Tibial nerve (tissue), 4 donors: ENCODE data around the gene SLC24A3. TPM values are rescaled to one million over a fixed set of nuclear protein-coding genes. Genes with fewer than 3 reads are reported as not detected.
"Not testable (repeated sequence)": the region's sequence is repeated elsewhere in the genome, so short reads cannot be mapped to it uniquely, and the experiment has no call there.

Source experiments
- DNase-seq, 2 donors: peaks; one replicate each; pipeline ENCODE4 v3.0.0-alpha.2; 2019; ENCODE audit warnings: low spot score in 2 of 2
- H3K27ac ChIP-seq, 4 donors: fragments of 200-600 bp; sonication (generic) in 3 of 4; one replicate each; pipeline ENCODE4 v1.5.1; 2017 to 2019; ENCODE audit warnings: mild to moderate bottlenecking in 1 of 4
- H3K27me3 ChIP-seq, 2 donors: fragments of 200-600 bp; sonication (generic) in 1 of 2; one replicate each; pipeline versions ENCODE4 v1.5.1 to v1.6.0; 2017 to 2019
- H3K36me3 ChIP-seq, 3 donors: fragments of 200-600 bp; sonication (generic); one replicate each; pipeline ENCODE4 v1.5.1; 2018 to 2019
- H3K4me1 ChIP-seq, 4 donors: fragments of 200-600 bp; sonication (generic) in 3 of 4; one replicate each; pipeline ENCODE4 v1.5.1; 2017 to 2019
- H3K4me3 ChIP-seq, 4 donors: fragments of 200-600 bp; sonication (generic) in 3 of 4; one replicate each; pipeline ENCODE4 v1.5.1; 2017 to 2019; ENCODE audit warnings: mild to moderate bottlenecking in 1 of 4, moderate library complexity in 1 of 4
- H3K9me3 ChIP-seq, 4 donors: fragments of 200-600 bp; sonication (generic) in 3 of 4; one replicate each; pipeline ENCODE4 v1.5.1; 2017 to 2019
- EP300 ChIP-seq, 2 donors: sonication (generic); formaldehyde crosslinking; IDR thresholded peaks; one replicate each; pipeline ENCODE4 v1.6.1; 2017; ENCODE audit warnings: antibody characterized with exemption in 2 of 2, mild to moderate bottlenecking in 1 of 2
- POLR2A ChIP-seq, 2 donors: fragments of 450-650 bp; IDR thresholded peaks; one replicate each; pipeline ENCODE4 v1.6.1; 2017; ENCODE audit warnings: antibody characterized with exemption in 2 of 2, mild to moderate bottlenecking in 2 of 2, moderate library complexity in 2 of 2
- WGBS, 2 donors: methylation state at CpG; one replicate each; pipeline ENCODE4 v1.1.5; 2018; 5-methylcytosine and 5-hydroxymethylcytosine counted together
- total RNA-seq, 4 donors: library from RNA; depleted of rRNA; stranded (reverse); fragments of >200 nt; gene quantifications; one replicate each; pipeline ENCODE4 v1.1.0, GENCODE V29; 2016
- TF ChIP-seq, protein P1 (sequence below), 5 experiments: fragments of 200-600 bp in 3 of 5; fragments of 450-650 bp in 2 of 5; sonication (generic) in 3 of 5; IDR thresholded peaks; one replicate each; pipeline ENCODE4 v1.5.1; 2016 to 2019; ENCODE audit warnings: antibody characterized with exemption in 5 of 5, mild to moderate bottlenecking in 3 of 5, moderate library complexity in 2 of 5

The SLC24A3 gene
- total RNA-seq, 4 donors from 2014 or later: 1.3 to 4.0 (median 2.7) TPM

DNA sequence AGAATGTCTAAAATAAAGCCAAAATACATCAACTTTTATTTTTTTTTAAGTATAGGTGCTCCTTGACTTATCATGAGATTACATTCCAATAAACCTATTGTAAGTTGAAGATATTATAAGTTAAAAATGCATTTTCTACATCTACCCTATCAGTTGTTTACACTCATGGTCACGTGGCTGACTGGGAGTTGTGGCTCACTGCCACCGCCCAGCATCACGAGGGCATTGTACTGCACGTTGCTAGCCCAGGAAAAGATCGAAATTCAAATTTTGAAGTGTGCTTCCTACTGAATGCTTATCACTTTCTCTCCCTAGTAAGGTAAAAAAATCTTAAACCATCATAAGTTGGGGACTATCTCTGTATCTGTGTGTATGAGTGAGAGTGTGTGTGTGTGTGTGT lies 419.0 kb downstream of the SLC24A3 start:
- no peak overlapping the region for H3K4me3 ChIP-seq
- no peak for DNase-seq
- no peak overlapping the region for H3K27ac ChIP-seq
- WGBS, 2 donors: 60 to 81% methylated on average over 5 of the region's 5 CpGs
- H3K4me1 ChIP-seq: no peaks in the 10 kb centered on the region
- TF ChIP-seq EP300 (IDR thresholded peaks at IDR 0.05) (no peak), POLR2A (IDR thresholded peaks at IDR 0.05) (no peak)
- TF ChIP-seq, protein P1, sequence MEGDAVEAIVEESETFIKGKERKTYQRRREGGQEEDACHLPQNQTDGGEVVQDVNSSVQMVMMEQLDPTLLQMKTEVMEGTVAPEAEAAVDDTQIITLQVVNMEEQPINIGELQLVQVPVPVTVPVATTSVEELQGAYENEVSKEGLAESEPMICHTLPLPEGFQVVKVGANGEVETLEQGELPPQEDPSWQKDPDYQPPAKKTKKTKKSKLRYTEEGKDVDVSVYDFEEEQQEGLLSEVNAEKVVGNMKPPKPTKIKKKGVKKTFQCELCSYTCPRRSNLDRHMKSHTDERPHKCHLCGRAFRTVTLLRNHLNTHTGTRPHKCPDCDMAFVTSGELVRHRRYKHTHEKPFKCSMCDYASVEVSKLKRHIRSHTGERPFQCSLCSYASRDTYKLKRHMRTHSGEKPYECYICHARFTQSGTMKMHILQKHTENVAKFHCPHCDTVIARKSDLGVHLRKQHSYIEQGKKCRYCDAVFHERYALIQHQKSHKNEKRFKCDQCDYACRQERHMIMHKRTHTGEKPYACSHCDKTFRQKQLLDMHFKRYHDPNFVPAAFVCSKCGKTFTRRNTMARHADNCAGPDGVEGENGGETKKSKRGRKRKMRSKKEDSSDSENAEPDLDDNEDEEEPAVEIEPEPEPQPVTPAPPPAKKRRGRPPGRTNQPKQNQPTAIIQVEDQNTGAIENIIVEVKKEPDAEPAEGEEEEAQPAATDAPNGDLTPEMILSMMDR (IDR thresholded peaks at IDR 0.05): no peak
- no peaks in the 10 kb centered on the region for H3K9me3 ChIP-seq
- H3K27me3 ChIP-seq: no peaks in the 10 kb centered on the region
- H3K36me3 ChIP-seq: no peaks in the 10 kb centered on the region

DNA sequence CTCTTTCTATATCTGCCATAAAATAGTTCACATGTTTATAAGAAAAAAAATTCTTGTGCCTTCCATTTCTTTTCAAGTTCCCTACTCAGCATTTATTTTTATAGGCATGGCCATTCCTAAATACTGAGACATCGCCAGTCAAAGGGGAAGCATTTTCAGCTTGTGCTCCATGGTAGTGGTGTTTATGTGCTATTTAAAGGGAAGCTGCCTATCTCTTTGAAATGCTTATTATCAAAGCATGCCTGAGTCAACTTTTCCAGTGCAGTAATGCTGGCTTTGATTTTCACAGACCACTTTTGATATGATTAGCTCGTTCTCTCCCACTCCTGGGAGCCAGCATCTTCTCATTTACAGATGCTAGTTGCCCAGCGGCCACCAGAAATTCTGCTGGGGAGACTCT lies 421.5 kb downstream of the SLC24A3 start:
- no peak overlapping the region for H3K27ac ChIP-seq
- H3K36me3 ChIP-seq: no peaks in the 10 kb centered on the region
- H3K4me1 ChIP-seq: no peaks in the 10 kb centered on the region
- no peak overlapping the region for H3K4me3 ChIP-seq
- no peak for DNase-seq
- TF ChIP-seq, protein P1 (IDR thresholded peaks at IDR 0.05): no peak
- TF ChIP-seq EP300 (IDR thresholded peaks at IDR 0.05): no peak
- no peak for TF ChIP-seq POLR2A (IDR thresholded peaks at IDR 0.05)
- H3K27me3 ChIP-seq: no peaks in the 10 kb centered on the region
- WGBS, 2 donors: 59% methylated on average over 3 of the region's 3 CpGs
- H3K9me3 ChIP-seq: no peaks in the 10 kb centered on the region

DNA sequence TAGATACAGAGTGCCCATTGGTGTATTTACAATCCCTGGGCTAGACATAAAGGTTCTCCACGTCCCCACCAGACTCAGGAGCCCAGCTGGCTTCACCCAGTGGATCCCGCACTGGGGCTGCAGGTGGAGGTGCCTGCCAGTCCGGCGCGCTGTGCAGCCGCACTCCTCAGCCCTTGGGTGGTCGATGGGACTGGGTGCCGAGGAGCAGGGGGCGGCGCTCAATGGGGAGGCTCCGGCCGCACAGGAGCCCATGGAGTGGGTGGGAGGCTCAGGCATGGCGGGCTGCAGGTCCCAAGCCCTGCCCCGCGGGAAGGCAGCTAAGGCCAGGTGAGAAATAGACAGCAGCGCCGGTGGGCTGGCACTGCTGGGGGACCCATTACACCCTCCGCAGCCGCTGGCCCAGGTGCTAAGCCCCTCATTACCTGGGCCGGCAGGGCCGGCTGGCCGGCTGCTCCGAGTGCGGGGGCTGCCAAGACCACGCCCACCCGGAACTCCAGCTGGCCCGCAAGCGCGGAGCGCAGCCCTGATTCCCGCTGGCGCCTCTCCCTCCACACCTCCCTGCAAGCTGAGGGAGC lies 427.1 kb downstream of the SLC24A3 start:
- DNase-seq: not testable (repeated sequence)
- WGBS, 2 donors: 95 to 96% methylated on average over 18 to 24 of the region's 32 CpGs

DNA sequence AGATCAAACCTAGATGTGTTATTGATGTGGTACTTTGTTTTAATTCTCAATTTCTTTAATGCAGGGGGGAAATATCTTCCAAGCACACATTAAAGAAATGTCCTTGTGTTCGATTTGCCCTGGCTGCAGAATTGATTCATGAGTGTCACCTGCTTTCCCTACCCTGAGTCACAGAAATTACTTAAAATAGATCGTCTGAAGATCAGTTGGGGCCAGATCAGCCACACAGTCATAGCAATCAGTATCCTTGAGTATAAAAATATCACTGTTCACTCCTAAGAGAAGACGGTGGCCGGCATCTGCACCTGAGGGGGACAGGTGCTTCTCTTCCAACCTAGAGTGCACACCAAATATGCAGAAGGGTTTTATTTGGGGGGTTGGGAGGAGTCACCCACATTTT lies 430.4 kb downstream of the SLC24A3 start:
- no peak for DNase-seq
- no peak for TF ChIP-seq EP300 (IDR thresholded peaks at IDR 0.05)
- 84 to 86% methylated on average over 4 of the region's 4 CpGs for WGBS, 2 donors

More for the DNA sequence above, 427.1 kb downstream of the SLC24A3 start:
- not testable (repeated sequence) for H3K36me3 ChIP-seq, H3K27me3 ChIP-seq, H3K9me3 ChIP-seq, H3K4me3 ChIP-seq, H3K4me1 ChIP-seq, H3K27ac ChIP-seq

DNA sequence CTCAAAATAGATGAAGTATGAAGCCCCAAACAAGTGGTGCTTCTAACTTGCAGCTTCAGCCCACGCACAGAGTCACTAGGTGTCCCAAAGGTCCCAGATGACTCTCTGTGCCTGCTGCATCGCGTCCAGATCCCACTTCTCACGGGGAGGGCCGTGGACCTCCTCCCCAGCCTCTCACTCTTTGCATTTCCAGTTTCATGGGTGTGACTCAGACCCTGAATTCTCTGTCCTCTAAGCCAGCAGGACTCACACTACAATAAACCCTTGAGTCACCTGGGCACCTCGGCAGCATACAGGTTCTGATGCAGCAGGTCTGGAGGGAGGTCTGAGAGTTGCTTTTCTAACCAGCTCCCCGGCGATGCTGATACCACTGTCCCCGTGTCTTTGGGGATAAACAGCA lies 431.6 kb downstream of the SLC24A3 start:
- Histone ChIP-seq H3K27me3 (no peaks in the 10 kb centered on the region), H3K36me3 (no peaks in the 10 kb centered on the region), H3K9me3 (no peaks in the 10 kb centered on the region), H3K27ac (no peak overlapping the region), H3K4me3 (no peak overlapping the region), H3K4me1 (no peaks in the 10 kb centered on the region)
- 80 to 82% methylated on average over 9 of the region's 9 CpGs for WGBS, 2 donors
- no peak for TF ChIP-seq POLR2A (IDR thresholded peaks at IDR 0.05)
- TF ChIP-seq, protein P1 (IDR thresholded peaks at IDR 0.05): no peak
- TF ChIP-seq EP300 (IDR thresholded peaks at IDR 0.05): no peak
- DNase-seq: no peak

More for the DNA sequence above, 430.4 kb downstream of the SLC24A3 start:
- no peaks in the 10 kb centered on the region for H3K9me3 ChIP-seq
- no peaks in the 10 kb centered on the region for H3K4me1 ChIP-seq
- no peak overlapping the region for H3K4me3 ChIP-seq
- no peaks in the 10 kb centered on the region for H3K36me3 ChIP-seq
- no peak overlapping the region for H3K27ac ChIP-seq
- no peaks in the 10 kb centered on the region for H3K27me3 ChIP-seq

DNA sequence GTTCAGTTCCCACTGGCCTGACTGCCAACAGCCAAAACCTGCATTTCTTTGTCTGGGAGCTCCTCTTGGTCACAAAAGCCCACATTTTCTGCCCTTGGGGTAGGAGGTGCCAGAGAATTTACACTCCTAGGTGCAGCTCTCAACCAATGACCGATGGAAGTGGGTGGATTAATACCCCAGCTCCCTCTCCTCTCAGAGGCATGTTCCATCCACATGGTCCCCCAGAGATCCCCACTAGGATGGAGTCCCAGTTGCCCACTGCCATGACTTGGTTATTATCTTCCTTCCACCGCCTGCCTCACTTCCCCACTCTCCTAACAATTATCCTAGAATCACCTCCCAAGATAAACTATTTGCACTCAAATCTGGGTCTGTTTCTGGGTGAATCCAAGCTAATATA lies 434.5 kb downstream of the SLC24A3 start:
- H3K4me1 ChIP-seq: no peaks in the 10 kb centered on the region
- H3K9me3 ChIP-seq: peaks cover 0 to 21% (median 0%) of the 10 kb centered on the region in 4 donors
- TF ChIP-seq, protein P1 (IDR thresholded peaks at IDR 0.05): no peak
- no peak for TF ChIP-seq POLR2A (IDR thresholded peaks at IDR 0.05)
- no peak for TF ChIP-seq EP300 (IDR thresholded peaks at IDR 0.05)
- no peaks in the 10 kb centered on the region for H3K36me3 ChIP-seq
- 90% methylated on average over 2 of the region's 2 CpGs for WGBS, 2 donors
- H3K27me3 ChIP-seq: no peaks in the 10 kb centered on the region
- no peak overlapping the region for H3K4me3 ChIP-seq
- DNase-seq: no peak
- H3K27ac ChIP-seq: no peak overlapping the region
